WTC11 (cell line): ENCODE data around the gene STAMBPL1. TPM values are rescaled to one million over a fixed set of nuclear protein-coding genes. Genes with fewer than 3 reads are reported as not detected.

Experiments used
- ATAC-seq: fragments of 200-7000 bp; cut with Tn5 transposase; 2 replicates; pipeline ENCODE4 v1.10.0; 2021; ENCODE audit warnings: mild to moderate bottlenecking, moderate library complexity
- CTCF ChIA-PET: fragments of 300-600 bp; sonication (Branson Sonifier 250); formaldehyde crosslinking; loops from one replicate; lab custom pipeline; 2021; ENCODE audit warnings: antibody characterized with exemption; lab: Charles Lee
- POLR2A ChIA-PET: fragments of 350-600 bp; sonication (Branson Sonifier 250); formaldehyde crosslinking; loops from one replicate; lab custom pipeline; 2021; ENCODE audit warnings: antibody characterized with exemption; lab: Charles Lee
- DNase-seq: peaks from one replicate; pipeline ENCODE4 v3.0.0; 2021; ENCODE audit warnings: low spot score
- H3K27ac Mint-ChIP-seq: 2 replicates; pipeline ENCODE4 v1.8.0; 2021; ENCODE audit warnings: mixed read lengths
- H3K27me3 Mint-ChIP-seq: 2 replicates; pipeline ENCODE4 v1.8.0; 2021; ENCODE audit warnings: low read depth, mild to moderate bottlenecking, moderate library complexity, mixed read lengths
- H3K36me3 Mint-ChIP-seq: 2 replicates; pipeline ENCODE4 v1.8.0; 2021; ENCODE audit warnings: mixed read lengths
- H3K4me1 Mint-ChIP-seq: 2 replicates; pipeline ENCODE4 v1.8.0; 2022; ENCODE audit warnings: mixed read lengths
- H3K4me3 Mint-ChIP-seq: 2 replicates; pipeline ENCODE4 v1.8.0; 2021; ENCODE audit warnings: mild to moderate bottlenecking, moderate library complexity, mixed read lengths
- H3K9me3 Mint-ChIP-seq: 2 replicates; pipeline ENCODE4 v1.8.0; 2021; ENCODE audit warnings: mixed read lengths
- ATF3 ChIP-seq: sonication (generic); formaldehyde crosslinking; conservative IDR thresholded peaks from 2 replicates; pipeline ENCODE4 v1.8.1; 2022; ENCODE audit warnings: mild to moderate bottlenecking, missing genetic modification reagents
- CREB1 ChIP-seq: sonication (generic); formaldehyde crosslinking; IDR thresholded peaks from 2 replicates; pipeline ENCODE4 v1.8.0; 2023; ENCODE audit warnings: mild to moderate bottlenecking, missing genetic modification reagents
- CREM ChIP-seq: sonication (generic); formaldehyde crosslinking; IDR thresholded peaks from 2 replicates; pipeline ENCODE4 v1.8.1; 2022; ENCODE audit warnings: mild to moderate bottlenecking, missing genetic modification reagents, moderate library complexity
- CTCF ChIP-seq: fragments of 200-600 bp; IDR thresholded peaks from 2 replicates; pipeline ENCODE4 v1.8.0; 2022; ENCODE audit warnings: antibody characterized with exemption
- E2F5 ChIP-seq: sonication (generic); formaldehyde crosslinking; IDR thresholded peaks from 2 replicates; pipeline ENCODE4 v1.8.1; 2022; ENCODE audit warnings: mild to moderate bottlenecking, moderate library complexity, missing genetic modification reagents
- EMX1 ChIP-seq: fragments of 250-450 bp; sonication (Bioruptor Pico); IDR thresholded peaks from 2 replicates; pipeline ENCODE4 v1.8.0; 2021; ENCODE audit warnings: mild to moderate bottlenecking
- FOXP1 ChIP-seq: sonication (generic); formaldehyde crosslinking; IDR thresholded peaks from 2 replicates; pipeline ENCODE4 v1.8.0; 2022; ENCODE audit warnings: missing genetic modification reagents, mild to moderate bottlenecking, moderate library complexity, borderline replicate concordance
- JAZF1 ChIP-seq: fragments of 250-450 bp; sonication (Bioruptor Pico); IDR thresholded peaks from 2 replicates; pipeline ENCODE4 v1.9.0; 2021; ENCODE audit warnings: moderate library complexity, mild to moderate bottlenecking, inconsistent platforms
- KAT7 ChIP-seq: sonication (generic); formaldehyde crosslinking; IDR thresholded peaks from 2 replicates; pipeline ENCODE4 v1.8.1; 2023; ENCODE audit warnings: missing genetic modification reagents, mild to moderate bottlenecking, borderline replicate concordance
- MAX ChIP-seq: sonication (generic); formaldehyde crosslinking; IDR thresholded peaks from 2 replicates; pipeline ENCODE4 v1.8.0; 2022; ENCODE audit warnings: mild to moderate bottlenecking, missing genetic modification reagents
- MLX ChIP-seq: sonication (generic); formaldehyde crosslinking; IDR thresholded peaks from 2 replicates; pipeline ENCODE4 v1.8.1; 2023; ENCODE audit warnings: mild to moderate bottlenecking, missing genetic modification reagents, moderate library complexity
- NFE2L1 ChIP-seq: sonication (generic); formaldehyde crosslinking; IDR thresholded peaks from 2 replicates; pipeline ENCODE4 v1.8.1; 2023; ENCODE audit warnings: missing genetic modification reagents
- RELA ChIP-seq: sonication (generic); formaldehyde crosslinking; IDR thresholded peaks from 2 replicates; pipeline ENCODE4 v1.8.1; 2022; ENCODE audit warnings: missing genetic modification reagents, mild to moderate bottlenecking, borderline replicate concordance
- SMAD4 ChIP-seq: sonication (generic); formaldehyde crosslinking; IDR thresholded peaks from 2 replicates; pipeline ENCODE4 v1.8.0; 2022; ENCODE audit warnings: mild to moderate bottlenecking, missing genetic modification reagents
- SOX15 ChIP-seq: fragments of 250-450 bp; sonication (Bioruptor Pico); IDR thresholded peaks from 2 replicates; pipeline ENCODE4 v1.9.0; 2021; ENCODE audit warnings: mild to moderate bottlenecking
- STAT6 ChIP-seq: sonication (generic); formaldehyde crosslinking; conservative IDR thresholded peaks from 2 replicates; pipeline ENCODE4 v1.8.1; 2023; ENCODE audit warnings: mild to moderate bottlenecking, low read depth, missing genetic modification reagents, moderate library complexity
- TP53 ChIP-seq: sonication (generic); formaldehyde crosslinking; IDR thresholded peaks from 2 replicates; pipeline ENCODE4 v1.8.1; 2023; ENCODE audit warnings: mild to moderate bottlenecking, missing genetic modification reagents
- USF1 ChIP-seq: sonication (generic); formaldehyde crosslinking; IDR thresholded peaks from 2 replicates; pipeline ENCODE4 v1.8.0; 2022; ENCODE audit warnings: mild to moderate bottlenecking, missing genetic modification reagents
- USF2 ChIP-seq: sonication (generic); formaldehyde crosslinking; IDR thresholded peaks from 2 replicates; pipeline ENCODE4 v1.8.1; 2023; ENCODE audit warnings: mild to moderate bottlenecking, missing genetic modification reagents, moderate library complexity
- ZNF121 ChIP-seq: sonication (generic); formaldehyde crosslinking; IDR thresholded peaks from 2 replicates; pipeline ENCODE4 v1.8.0; 2023; ENCODE audit warnings: missing genetic modification reagents
- ZNF138 ChIP-seq: sonication (generic); formaldehyde crosslinking; conservative IDR thresholded peaks from 2 replicates; pipeline ENCODE4 v1.8.1; 2022; ENCODE audit warnings: mild to moderate bottlenecking, moderate library complexity, missing genetic modification reagents
- ZSCAN18 ChIP-seq: fragments of 250-450 bp; sonication (Bioruptor Pico); IDR thresholded peaks from 2 replicates; pipeline ENCODE4 v2.1.2; 2022; ENCODE audit warnings: mild to moderate bottlenecking, moderate library complexity
- total RNA-seq: library from RNA; stranded (reverse); gene quantifications from 3 replicates; pipeline ENCODE4 v1.2.3, GENCODE V29; 2021

STAMBPL1 gene
- total RNA-seq, 1 experiment from 2014 or later: 3.9 TPM

GRCh38 chr10:88918191-88918905, 38.3 kb downstream of the STAMBPL1 start:
- no peak for TF ChIP-seq STAT6
- H3K9me3 Mint-ChIP-seq: no peaks in the 10 kb centered on the region
- POLR2A ChIA-PET: no interaction called here
- no peak for DNase-seq
- CTCF ChIA-PET: interaction anchor here (1.4 kb wide), 1 partner anchor 14 kb away, joined by 5 read pairs; no protein-coding TSS in a partner anchor
- no peaks in the 10 kb centered on the region for H3K4me1 Mint-ChIP-seq
- no peak overlapping the region for H3K4me3 Mint-ChIP-seq
- no peaks in the 10 kb centered on the region for H3K36me3 Mint-ChIP-seq
- H3K27me3 Mint-ChIP-seq: no peaks in the 10 kb centered on the region
- no peak for ATAC-seq
- no peak overlapping the region for H3K27ac Mint-ChIP-seq

GRCh38 chr10:88919041-88919440, 39.0 kb downstream of the STAMBPL1 start:
- TF ChIP-seq RELA: no peak
- TF ChIP-seq FOXP1: no peak
- no peak for TF ChIP-seq USF1
- no peak for TF ChIP-seq TP53 (CRISPR knock-in tag)
- no peak for TF ChIP-seq USF2
- TF ChIP-seq NFE2L1: no peak
- TF ChIP-seq CREB1 (CRISPR knock-in tag): no peak
- no peak for TF ChIP-seq EMX1 (CRISPR knock-in tag)
- TF ChIP-seq MLX (CRISPR knock-in tag): no peak
- TF ChIP-seq ZNF121 (CRISPR knock-in tag): no peak
- no peak for TF ChIP-seq SMAD4 (CRISPR knock-in tag)
- TF ChIP-seq ATF3 (CRISPR knock-in tag): no peak
- TF ChIP-seq SOX15 (CRISPR knock-in tag): no peak
- no peak for TF ChIP-seq JAZF1 (CRISPR knock-in tag)
- TF ChIP-seq CREM (CRISPR knock-in tag): no peak
- no peak for TF ChIP-seq MAX
- TF ChIP-seq, all 79 proteins: peak for 0
- H3K27ac Mint-ChIP-seq: no peak overlapping the region
- DNase-seq (no peak), ATAC-seq (no peak)
- H3K9me3 Mint-ChIP-seq: no peaks in the 10 kb centered on the region
- no peak overlapping the region for H3K4me3 Mint-ChIP-seq
- H3K36me3 Mint-ChIP-seq: no peaks in the 10 kb centered on the region
- no peaks in the 10 kb centered on the region for H3K4me1 Mint-ChIP-seq
- H3K27me3 Mint-ChIP-seq: no peaks in the 10 kb centered on the region
- CTCF ChIA-PET: no interaction called here
- POLR2A ChIA-PET: no interaction called here

- CTCF ChIA-PET: interaction anchor here (0.6 to 2.6 kb wide), 2 partner anchors 14 to 68 kb away, joined by 3 to 13 read pairs; no protein-coding TSS in a partner anchor
- POLR2A ChIA-PET: no interaction called here
- no peaks in the 10 kb centered on the region for H3K36me3 Mint-ChIP-seq
- H3K4me3 Mint-ChIP-seq: no peak overlapping the region
- H3K27ac Mint-ChIP-seq: no peak overlapping the region
- no peaks in the 10 kb centered on the region for H3K9me3 Mint-ChIP-seq
- no peaks in the 10 kb centered on the region for H3K4me1 Mint-ChIP-seq
- DNase-seq (no peak), ATAC-seq (no peak)
- H3K27me3 Mint-ChIP-seq: no peaks in the 10 kb centered on the region
- TF ChIP-seq ZSCAN18: no peak
- TF ChIP-seq ZNF121 (CRISPR knock-in tag): no peak
- TF ChIP-seq KAT7 (CRISPR knock-in tag): no peak
- TF ChIP-seq USF1: no peak
- TF ChIP-seq E2F5: no peak
- no peak for TF ChIP-seq ZNF138
- TF ChIP-seq CTCF: no peak
Measured at GRCh38 chr10:88920198-88920597, 40.2 kb downstream of the STAMBPL1 start.
